HG03442 (cell line): Measurements from ENCODE around the gene COL27A1.

ENCODE experiments used
- ATAC-seq: cut with Tn5 transposase; IDR thresholded peaks from one replicate; pipeline ENCODE4 v1.9.1; 2021; ENCODE audit warnings: mild to moderate bottlenecking, moderate library complexity; ENCODE audit not compliant: unreplicated experiment

Gene COL27A1

GRCh38 chr9:114221706-114222465 lies 66.5 kb downstream of the COL27A1 start:
- no peak for ATAC-seq

- no peak for ATAC-seq
Measured at GRCh38 chr9:114223564-114224246, 68.4 kb downstream of the COL27A1 start.

GRCh38 chr9:114224247-114224610 lies 68.9 kb downstream of the COL27A1 start:
- ATAC-seq = no peak

- no peak for ATAC-seq
Measured at GRCh38 chr9:114225561-114226212, 70.3 kb downstream of the COL27A1 start.

GRCh38 chr9:114226246-114227055 lies 71.1 kb downstream of the COL27A1 start:
- ATAC-seq = no peak

- ATAC-seq = no peak
Measured at GRCh38 chr9:114227288-114228015, 72.1 kb downstream of the COL27A1 start.

GRCh38 chr9:114228016-114228808 lies 72.9 kb downstream of the COL27A1 start:
- no peak for ATAC-seq

- no peak for ATAC-seq
Measured at GRCh38 chr9:114229295-114229694, 74.0 kb downstream of the COL27A1 start.

- ATAC-seq = no peak
Measured at GRCh38 chr9:114230068-114230467, 74.7 kb downstream of the COL27A1 start.

- ATAC-seq = no peak
Measured at GRCh38 chr9:114231273-114231672, 75.9 kb downstream of the COL27A1 start.

- ATAC-seq = no peak
Measured at GRCh38 chr9:114231719-114232449, 76.5 kb downstream of the COL27A1 start.

- no peak for ATAC-seq
Measured at GRCh38 chr9:114233491-114234185, 78.3 kb downstream of the COL27A1 start.

- ATAC-seq = no peak
Measured at GRCh38 chr9:114235033-114235661, 79.8 kb downstream of the COL27A1 start.

GRCh38 chr9:114236391-114237138 lies 81.2 kb downstream of the COL27A1 start:
- no peak for ATAC-seq

- ATAC-seq = no peak
Measured at GRCh38 chr9:114237247-114237646, 81.9 kb downstream of the COL27A1 start.

- no peak for ATAC-seq
Measured at GRCh38 chr9:114237781-114238180, 82.4 kb downstream of the COL27A1 start.

- ATAC-seq = no peak
Measured at GRCh38 chr9:114238472-114238871, 83.1 kb downstream of the COL27A1 start.
